SK-N-SH (cell line): ENCODE data around the gene THSD4.

Experiments
- CTCF ChIP-seq: fragments of 200-600 bp; sonication (generic); IDR thresholded peaks from 2 replicates; pipeline ENCODE4 v1.6.1; 2017; ENCODE audit warnings: antibody characterized with exemption, mild to moderate bottlenecking, moderate library complexity
- MEF2A ChIP-seq: IDR thresholded peaks from 2 replicates; pipeline ENCODE4 v1.4.0; 2012; ENCODE audit warnings: low read depth, borderline replicate concordance
- POLR2AphosphoS5 ChIP-seq: IDR thresholded peaks from 2 replicates; pipeline ENCODE4 v1.6.1; 2012; ENCODE audit warnings: low read depth, low read length
- RAD21 ChIP-seq: IDR thresholded peaks from 2 replicates; pipeline ENCODE4 v1.6.1; 2012; ENCODE audit warnings: mild to moderate bottlenecking, low read length
- RXRA ChIP-seq: IDR thresholded peaks from 2 replicates; pipeline ENCODE4 v1.4.0; 2012; ENCODE audit warnings: low read depth, mild to moderate bottlenecking, borderline replicate concordance
- SIN3A ChIP-seq: IDR thresholded peaks from 2 replicates; pipeline ENCODE4 v1.6.1; 2012; ENCODE audit warnings: low read depth, mild to moderate bottlenecking, low read length, moderate library complexity, borderline replicate concordance

GRCh38 chr15:71314956-71315537 lies 199.8 kb downstream of the THSD4 start:
- TF ChIP-seq RAD21 (no peak), CTCF (no peak), RXRA (no peak), SIN3A (no peak), POLR2AphosphoS5 (no peak), MEF2A (no peak)
